Heart left ventricle (tissue), 16 donors: Measurements from ENCODE around the gene ACKR2. TPM values are rescaled to one million over a fixed set of nuclear protein-coding genes. Genes with fewer than 3 reads are reported as not detected.

Source experiments
- ATAC-seq, 4 donors: fragments of 200-7000 bp; cut with Tn5 transposase; one replicate each; pipeline ENCODE4 v1.9.1; 2020 to 2022; ENCODE audit warnings: moderate library complexity in 4 of 4, mild to moderate bottlenecking in 3 of 4, moderate number of reproducible peaks in 1 of 4
- DNase-seq, 5 donors: peaks; one replicate each; pipeline ENCODE4 v3.0.0-alpha.2; 2020
- H3K27ac ChIP-seq, 12 donors: fragments of 200-600 bp; sonication (generic) in 4 of 12; one replicate each; pipeline versions ENCODE4 v1.5.0 to v1.8.0; 2016 to 2022; ENCODE audit warnings: mild to moderate bottlenecking in 2 of 12
- H3K27me3 ChIP-seq, 9 donors: fragments of 200-600 bp; sonication (generic) in 2 of 9; one replicate each; pipeline versions ENCODE4 v1.5.1 to v1.8.0; 2016 to 2022; ENCODE audit warnings: mild to moderate bottlenecking in 3 of 9
- H3K36me3 ChIP-seq, 9 donors: fragments of 200-600 bp; sonication (generic) in 2 of 9; one replicate each; pipeline versions ENCODE4 v1.5.0 to v1.8.0; 2018 to 2022; ENCODE audit warnings: mild to moderate bottlenecking in 2 of 9
- H3K4me1 ChIP-seq, 12 donors: fragments of 200-600 bp; sonication (generic) in 4 of 12; one replicate each; pipeline versions ENCODE4 v1.5.0 to v1.8.0; 2016 to 2022; ENCODE audit warnings: mild to moderate bottlenecking in 3 of 12
- H3K4me3 ChIP-seq, 12 donors: fragments of 200-600 bp; sonication (generic) in 4 of 12; one replicate each; pipeline versions ENCODE4 v1.5.0 to v1.8.0; 2017 to 2022; ENCODE audit warnings: mild to moderate bottlenecking in 9 of 12, moderate library complexity in 4 of 12
- H3K9me3 ChIP-seq, 12 donors: fragments of 200-600 bp; sonication (generic) in 4 of 12; one replicate each; pipeline versions ENCODE4 v1.5.0 to v1.8.0; 2016 to 2022; ENCODE audit warnings: mild to moderate bottlenecking in 1 of 12
- CTCF ChIP-seq, 12 donors: fragments of 200-600 bp; sonication (generic) in 4 of 12; IDR thresholded peaks; one replicate each; pipeline versions ENCODE4 v1.5.0 to v1.8.0; 2018 to 2022; ENCODE audit warnings: antibody characterized with exemption in 12 of 12, mild to moderate bottlenecking in 5 of 12
- POLR2A ChIP-seq, 2 donors: fragments of 450-650 bp; IDR thresholded peaks; one replicate each; pipeline ENCODE4 v1.6.1; 2017; ENCODE audit warnings: antibody characterized with exemption in 2 of 2, mild to moderate bottlenecking in 2 of 2, moderate library complexity in 2 of 2
- WGBS, 4 donors: extraction: QIAGEN DNeasy Blood & Tissue Kit in 2 of 4; methylation state at CpG; one replicate each; pipeline versions ENCODE4 v1.1.5 to v1.1.7; 2013 to 2018; 5-methylcytosine and 5-hydroxymethylcytosine counted together
- intact Hi-C, 10 donors: fragments of 100-400 bp; cut with DNase I; formaldehyde crosslinking; loops; one replicate each; pipeline versions ENCODE4 v1.11.1 to v1.14.2; 2022
- polyA plus RNA-seq, 2 donors: library from polyadenylated mRNA; stranded (reverse); fragments of 200-250 nt; gene quantifications; one replicate each; pipeline ENCODE4 v1.2.3, GENCODE V29; 2013
- total RNA-seq, 9 donors: library from RNA; depleted of rRNA in 2 of 9; stranded (reverse); fragments of >200 nt in 2 of 9; fragmentation: NEBNext Ultra II Directional in 3 of 9; extraction: Animal tissue kit (Norgen Biotek cat#: 25700) in 3 of 9; gene quantifications; one replicate each; pipeline versions ENCODE4 v1.1.0 to v1.2.4, GENCODE V29; 2016 to 2023
- donor health status: ischemic (EF 13 %, LVEDD 7.1; RV severe dilation, severe dysfunction).
- donor health status: healthy with polysubstance abuse.
- donor health status: DM: no; HTN: yes; CAD: no.
- donor health status: DM: no; HTN: no; CAD: no.
- donor health status: ischemic (EF 25% LVEDD 6.9; RV normal size, moderate dysfunction).
- donor health status: ischemic (EF 25% LVEDD 5.7; RV mildly dilated, moderate dysfunction).
- donor health status: healthy.
- donor health status: DM: yes; HTN: yes; CAD: no.
- donor health status: ischemic (EF 35%, LVEDD 5.7; RV mildly dilated, moderate dysfunction).
- donor health status: nonischemic (EF 11% LVEDD 7.7; RV severe dilation, severe dysfunction).
- donor health status: DM: yes; HTN: yes; CAD: no.
- donor health status: PGD.
- donor health status: ischemic (EF 29% LVEDD 5.4; RV normal size, mild dysfunction).
- donor health status: nonischemic (EF 23%, LVEDD 6.1; RV moderate dilation, normal function).

ACKR2 gene
- total and polyA plus RNA-seq, 11 donors = 0.22 to 3.1 (median 0.65) TPM

GRCh38 chr3:42786212-42786611, 23.0 kb upstream of the ACKR2 start:
- ATAC-seq = no peak
- no peak for DNase-seq
- H3K27me3 ChIP-seq = no peaks in the 10 kb centered on the region
- H3K4me3 ChIP-seq = no peak overlapping the region
- intact Hi-C loops = no loop called here
- peaks cover 0 to 11% (median 0%) of the 10 kb centered on the region in 12 donors for H3K4me1 ChIP-seq
- peaks cover 0 to 85% (median 70%) of the 10 kb centered on the region in 9 donors for H3K36me3 ChIP-seq
- TF ChIP-seq POLR2A (IDR thresholded peaks at IDR 0.05) = no peak
- H3K9me3 ChIP-seq = no peaks in the 10 kb centered on the region
- WGBS, 4 donors = 14 to 56% (median 27%) methylated on average over 1 of the region's 1 CpG
- no peak overlapping the region for H3K27ac ChIP-seq

GRCh38 chr3:42786631-42787030, 22.6 kb upstream of the ACKR2 start:
- ATAC-seq (no peak), DNase-seq (no peak)
- 97 to 98% (median 98%) methylated on average over 2 of the region's 2 CpGs for WGBS, 4 donors
- Histone ChIP-seq H3K36me3 (peaks cover 0 to 89% (median 74%) of the 10 kb centered on the region in 9 donors), H3K4me1 (peaks cover 0 to 11% (median 0%) of the 10 kb centered on the region in 12 donors), H3K4me3 (no peak overlapping the region), H3K9me3 (no peaks in the 10 kb centered on the region), H3K27me3 (no peaks in the 10 kb centered on the region), H3K27ac (no peak overlapping the region)
- TF ChIP-seq POLR2A (IDR thresholded peaks at IDR 0.05) = no peak
- no peak for TF ChIP-seq CTCF (IDR thresholded peaks at IDR 0.05)
- intact Hi-C loops = no loop called here

GRCh38 chr3:42790714-42791229, 18.5 kb upstream of the ACKR2 start:
- no peak for DNase-seq
- peaks cover 0 to 25% (median 3%) of the 10 kb centered on the region in 12 donors for H3K4me1 ChIP-seq
- WGBS, 4 donors = 64 to 73% (median 68%) methylated on average over 6 of the region's 6 CpGs
- ATAC-seq = no peak
- H3K27me3 ChIP-seq = no peaks in the 10 kb centered on the region
- no peaks in the 10 kb centered on the region for H3K9me3 ChIP-seq
- no peak overlapping the region for H3K27ac ChIP-seq
- peaks cover 0 to 76% (median 60%) of the 10 kb centered on the region in 9 donors for H3K36me3 ChIP-seq
- no peak overlapping the region for H3K4me3 ChIP-seq
- intact Hi-C loops = no loop called here
- TF ChIP-seq POLR2A (IDR thresholded peaks at IDR 0.05) = no peak
- no peak for TF ChIP-seq CTCF (IDR thresholded peaks at IDR 0.05)

- 81 to 88% (median 83%) methylated on average over 2 of the region's 2 CpGs for whole genome bisulfite sequencing, 4 donors
- Histone ChIP-seq H3K36me3 (peaks cover 0 to 37% (median 30%) of the 10 kb centered on the region in 9 donors), H3K4me1 (peaks cover 0 to 33% (median 9%) of the 10 kb centered on the region in 12 donors), H3K27me3 (no peaks in the 10 kb centered on the region), H3K4me3 (no peak overlapping the region), H3K27ac (no peak overlapping the region), H3K9me3 (no peaks in the 10 kb centered on the region)
- TF ChIP-seq POLR2A (IDR thresholded peaks at IDR 0.05) (no peak), CTCF (IDR thresholded peaks at IDR 0.05) (no peak)
- ATAC-seq (no peak), DNase-seq (no peak)
- intact Hi-C loops = no loop called here
These were observed 13.5 kb upstream of the ACKR2 start for GRCh38 chr3:42795621-42796181.
